ENCODE data around the gene ANKS3.
A peak's percentile ranks its signal among the peaks of the same experiment; 100 is the strongest.
"Not testable (repeated sequence)": the region's sequence is repeated elsewhere in the genome, so short reads cannot be mapped to it uniquely, and the experiment has no call there.

The ANKS3 gene

DNA sequence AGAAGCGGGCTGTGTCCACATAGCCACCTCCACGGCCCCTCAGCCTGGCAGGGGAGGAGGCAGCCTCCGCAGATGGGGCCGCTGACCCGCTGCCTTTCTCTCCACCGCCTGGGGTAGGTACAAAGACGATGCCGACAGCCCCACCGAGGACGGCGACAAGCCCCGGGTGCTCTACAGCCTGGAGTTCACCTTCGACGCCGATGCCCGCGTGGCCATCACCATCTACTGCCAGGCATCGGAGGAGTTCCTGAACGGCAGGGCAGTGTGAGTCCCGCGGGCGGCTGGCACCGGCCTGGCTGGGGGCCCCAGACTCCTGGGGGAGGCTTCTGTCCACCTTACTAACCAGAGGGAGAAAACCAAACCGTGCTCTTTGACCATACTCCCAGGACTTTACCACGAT, 81.5 kb downstream of the ANKS3 start:
- H3K4me1 ChIP-seq (ENCODE audit: low read length): peaks cover 6% of the 10 kb centered on the region

DNA sequence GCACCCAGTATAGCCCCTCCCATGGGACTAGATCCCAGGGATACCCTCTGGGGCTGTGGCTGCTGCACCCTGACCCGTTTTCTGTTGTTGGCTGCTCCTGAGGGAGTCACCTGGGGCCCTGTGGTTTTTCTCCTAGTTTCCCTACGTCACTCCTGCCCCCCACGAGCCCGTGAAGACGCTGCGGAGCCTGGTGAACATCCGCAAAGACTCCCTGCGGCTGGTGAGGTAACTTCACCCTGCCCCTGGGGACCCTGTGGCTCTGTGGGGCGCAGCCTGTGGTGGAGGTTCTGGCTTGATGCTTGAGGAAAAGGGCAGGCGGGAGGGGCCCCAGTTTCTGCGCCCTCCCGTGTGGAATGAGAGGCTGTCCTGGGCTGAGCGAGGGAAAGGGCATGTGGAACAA, 82.2 kb downstream of the ANKS3 start:
- no peaks in the 10 kb centered on the region for H3K27me3 ChIP-seq (ENCODE audit: low read depth, low read length)
- H3K4me3 ChIP-seq (ENCODE audit: low read length): no peak overlapping the region
- H3K79me2 ChIP-seq (ENCODE audit: low read length): peaks cover 12% of the 10 kb centered on the region
- no peak overlapping the region for H2AFZ ChIP-seq (ENCODE audit: low read depth, low read length)
- H3K27ac ChIP-seq (ENCODE audit: low read length): no peak overlapping the region
- peaks cover 6% of the 10 kb centered on the region; the same call in 1 of the 2 replicates for H4K20me1 ChIP-seq (ENCODE audit: insufficient read depth, low read length)
- H3K36me3 ChIP-seq (replicated peaks; ENCODE audit: low read depth, low read length): peaks cover 13% of the 10 kb centered on the region
- peaks cover 6% of the 10 kb centered on the region for H3K4me1 ChIP-seq (ENCODE audit: low read length)
- H3K9ac ChIP-seq (ENCODE audit: low read length): no peak overlapping the region
- no peaks in the 10 kb centered on the region for H3K9me3 ChIP-seq (ENCODE audit: insufficient read depth, low read length)
- H3K4me2 ChIP-seq (ENCODE audit: low read length): no peak overlapping the region
- no peak for TF ChIP-seq EZH2phosphoT487 (IDR thresholded peaks at IDR 0.05; ENCODE audit: low read depth)
- TF ChIP-seq, protein P1, sequence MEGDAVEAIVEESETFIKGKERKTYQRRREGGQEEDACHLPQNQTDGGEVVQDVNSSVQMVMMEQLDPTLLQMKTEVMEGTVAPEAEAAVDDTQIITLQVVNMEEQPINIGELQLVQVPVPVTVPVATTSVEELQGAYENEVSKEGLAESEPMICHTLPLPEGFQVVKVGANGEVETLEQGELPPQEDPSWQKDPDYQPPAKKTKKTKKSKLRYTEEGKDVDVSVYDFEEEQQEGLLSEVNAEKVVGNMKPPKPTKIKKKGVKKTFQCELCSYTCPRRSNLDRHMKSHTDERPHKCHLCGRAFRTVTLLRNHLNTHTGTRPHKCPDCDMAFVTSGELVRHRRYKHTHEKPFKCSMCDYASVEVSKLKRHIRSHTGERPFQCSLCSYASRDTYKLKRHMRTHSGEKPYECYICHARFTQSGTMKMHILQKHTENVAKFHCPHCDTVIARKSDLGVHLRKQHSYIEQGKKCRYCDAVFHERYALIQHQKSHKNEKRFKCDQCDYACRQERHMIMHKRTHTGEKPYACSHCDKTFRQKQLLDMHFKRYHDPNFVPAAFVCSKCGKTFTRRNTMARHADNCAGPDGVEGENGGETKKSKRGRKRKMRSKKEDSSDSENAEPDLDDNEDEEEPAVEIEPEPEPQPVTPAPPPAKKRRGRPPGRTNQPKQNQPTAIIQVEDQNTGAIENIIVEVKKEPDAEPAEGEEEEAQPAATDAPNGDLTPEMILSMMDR (IDR thresholded peaks at IDR 0.05; ENCODE audit: low read depth, low read length): no peak

More for the DNA sequence above, 81.5 kb downstream of the ANKS3 start:
- no peak overlapping the region for H3K4me3 ChIP-seq (ENCODE audit: low read length)
- peaks cover 13% of the 10 kb centered on the region for H3K36me3 ChIP-seq (replicated peaks; ENCODE audit: low read depth, low read length)
- no peaks in the 10 kb centered on the region for H3K9me3 ChIP-seq (ENCODE audit: insufficient read depth, low read length)
- no peak overlapping the region for H3K4me2 ChIP-seq (ENCODE audit: low read length)
- TF ChIP-seq, protein P1 (IDR thresholded peaks at IDR 0.05; ENCODE audit: low read depth, low read length): no peak
- TF ChIP-seq EZH2phosphoT487 (IDR thresholded peaks at IDR 0.05; ENCODE audit: low read depth): no peak
- no peaks in the 10 kb centered on the region for H3K27me3 ChIP-seq (ENCODE audit: low read depth, low read length)
- no peak overlapping the region for H3K27ac ChIP-seq (ENCODE audit: low read length)
- no peak overlapping the region for H3K9ac ChIP-seq (ENCODE audit: low read length)
- no peaks in the 10 kb centered on the region for H4K20me1 ChIP-seq (ENCODE audit: insufficient read depth, low read length)
- no peak overlapping the region for H2AFZ ChIP-seq (ENCODE audit: low read depth, low read length)
- H3K79me2 ChIP-seq (ENCODE audit: low read length): peaks cover 4% of the 10 kb centered on the region; the same call in 1 of the 2 replicates

DNA sequence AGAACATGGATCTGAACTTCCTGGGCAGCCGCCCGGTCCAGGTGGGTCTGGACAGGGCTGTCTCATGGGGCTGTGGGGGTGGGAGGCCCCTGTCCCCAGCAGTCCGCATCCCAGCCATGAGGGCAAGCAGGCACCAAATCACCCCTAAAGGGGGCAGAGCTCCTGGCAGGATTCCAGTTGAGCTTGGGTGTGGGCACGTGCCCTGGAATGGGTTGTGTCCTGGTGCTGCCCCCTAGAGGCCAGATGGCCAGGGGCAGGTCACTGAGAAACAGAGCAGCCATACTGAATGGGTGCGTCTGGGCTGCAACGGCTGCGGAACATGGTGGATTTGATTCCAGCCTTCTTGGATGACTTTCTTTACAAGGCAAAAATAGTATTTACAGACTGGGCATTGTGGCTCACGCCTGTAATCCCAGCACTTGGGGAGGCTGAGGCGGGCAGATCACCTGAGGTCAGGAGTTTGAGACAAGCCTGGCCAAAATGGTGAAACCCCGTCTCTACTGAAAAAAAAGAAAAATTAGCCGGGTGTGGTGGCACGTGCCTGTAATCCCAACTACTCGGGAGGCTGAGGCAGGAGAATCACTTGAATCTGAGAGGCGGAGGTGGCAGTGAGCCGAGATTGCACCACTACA, 83.5 kb downstream of the ANKS3 start:
- H3K27me3 ChIP-seq (ENCODE audit: low read depth, low read length); H3K4me1 ChIP-seq (ENCODE audit: low read length); H3K4me2 ChIP-seq (ENCODE audit: low read length); H3K27ac ChIP-seq (ENCODE audit: low read length); H3K4me3 ChIP-seq (ENCODE audit: low read length); H2AFZ ChIP-seq (ENCODE audit: low read depth, low read length); H3K9me3 ChIP-seq (ENCODE audit: insufficient read depth, low read length); H3K9ac ChIP-seq (ENCODE audit: low read length): not testable (repeated sequence)
- peaks cover 22% of the 10 kb centered on the region for H3K79me2 ChIP-seq (ENCODE audit: low read length)
- peaks cover 10% of the 10 kb centered on the region for H3K36me3 ChIP-seq (replicated peaks; ENCODE audit: low read depth, low read length)
- TF ChIP-seq, protein P1 (IDR thresholded peaks at IDR 0.05; ENCODE audit: low read depth, low read length): peak; percentile 82
- H4K20me1 ChIP-seq (ENCODE audit: insufficient read depth, low read length): peaks cover 13% of the 10 kb centered on the region; the same call in 1 of the 2 replicates

DNA sequence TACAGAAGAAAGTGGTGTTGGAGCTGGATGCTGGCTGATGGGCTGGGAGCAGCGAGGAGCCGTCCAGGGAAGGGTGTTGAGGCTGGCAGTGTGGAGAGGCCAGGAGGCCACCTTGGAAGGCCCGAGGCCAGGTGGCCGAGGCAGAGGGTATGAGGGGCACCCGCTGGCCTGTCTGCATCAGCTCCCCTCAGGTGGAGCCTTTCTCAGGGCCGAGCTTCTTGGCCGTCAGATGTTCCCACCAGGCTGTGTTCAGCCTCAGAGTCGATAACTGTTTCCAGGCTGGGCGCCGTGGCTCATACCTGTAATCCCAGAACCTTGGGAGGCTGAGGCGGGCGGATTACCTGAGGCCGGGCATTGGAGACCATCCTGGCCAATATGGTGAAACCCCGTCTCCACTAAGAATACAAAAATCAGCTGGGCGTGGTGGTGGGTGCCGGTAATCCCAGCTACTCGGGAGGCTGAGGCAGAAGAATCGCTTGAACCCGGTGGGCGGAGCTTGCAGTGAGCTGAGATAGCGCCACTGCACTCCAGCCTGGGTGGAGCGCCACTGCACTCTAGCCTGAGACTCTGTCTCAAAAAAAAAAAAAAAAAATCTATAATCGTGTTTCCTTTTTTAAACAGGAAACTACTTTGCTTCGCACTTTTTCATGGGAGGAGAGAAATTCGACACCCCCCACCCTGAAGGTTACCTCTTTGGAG, 84.2 kb downstream of the ANKS3 start:
- Histone ChIP-seq H2AFZ (ENCODE audit: low read depth, low read length) (no peak overlapping the region), H3K9me3 (ENCODE audit: insufficient read depth, low read length) (no peaks in the 10 kb centered on the region), H3K27ac (ENCODE audit: low read length) (no peak overlapping the region), H3K4me3 (ENCODE audit: low read length) (no peak overlapping the region), H3K4me1 (ENCODE audit: low read length) (peaks cover 6% of the 10 kb centered on the region), H3K4me2 (ENCODE audit: low read length) (no peak overlapping the region), H3K79me2 (ENCODE audit: low read length) (peaks cover 26% of the 10 kb centered on the region), H3K36me3 (replicated peaks; ENCODE audit: low read depth, low read length) (peaks cover 10% of the 10 kb centered on the region), H4K20me1 (ENCODE audit: insufficient read depth, low read length) (peaks cover 14% of the 10 kb centered on the region; the same call in 1 of the 2 replicates), H3K9ac (ENCODE audit: low read length) (no peak overlapping the region), H3K27me3 (ENCODE audit: low read depth, low read length) (no peaks in the 10 kb centered on the region)
- TF ChIP-seq, protein P1 (IDR thresholded peaks at IDR 0.05; ENCODE audit: low read depth, low read length): no peak
- TF ChIP-seq EZH2phosphoT487 (IDR thresholded peaks at IDR 0.05; ENCODE audit: low read depth): no peak

Data from OCI-LY3 (cell line).